K562 (cell line): ENCODE results near the gene ZNF641. TPM values are rescaled to one million over a fixed set of nuclear protein-coding genes. Genes with fewer than 3 reads are reported as not detected.

Experiments used
- CREBBP ChIP-seq: IDR thresholded peaks from one replicate; pipeline ENCODE4 v1.6.1; 2012; ENCODE audit warnings: low read depth, mild to moderate bottlenecking, control low read depth, inconsistent platforms, low read length
- DDX20 ChIP-seq: fragments of 450-650 bp; IDR thresholded peaks from 2 replicates; pipeline ENCODE4 v1.6.1; 2016; ENCODE audit warnings: missing genetic modification characterization, low read depth, mild to moderate bottlenecking, missing compliant biosample characterization, moderate library complexity
- HDAC3 ChIP-seq: fragments of 450-650 bp; IDR thresholded peaks from 2 replicates; pipeline ENCODE4 v1.6.1; 2018; ENCODE audit warnings: borderline replicate concordance, mild to moderate bottlenecking, moderate library complexity; ENCODE audit not compliant: partially characterized antibody
- LEF1 ChIP-seq: fragments of 450-650 bp; IDR thresholded peaks from 2 replicates; pipeline ENCODE4 v1.6.1; 2016; ENCODE audit warnings: mild to moderate bottlenecking
- MEF2A ChIP-seq: IDR thresholded peaks from 2 replicates; pipeline ENCODE4 v1.6.1; 2011; ENCODE audit warnings: low read depth, mild to moderate bottlenecking, low read length, moderate library complexity; ENCODE audit not compliant: control insufficient read depth
- PHB2 ChIP-seq: fragments of 450-650 bp; IDR thresholded peaks from 2 replicates; pipeline ENCODE4 v1.6.1; 2017; ENCODE audit warnings: low read depth
- RAD51 ChIP-seq: fragments of 450-650 bp; IDR thresholded peaks from 2 replicates; pipeline ENCODE4 v1.7.1; 2016; ENCODE audit warnings: low read depth, mild to moderate bottlenecking, borderline replicate concordance
- RCOR1 ChIP-seq, 2 experiments: IDR thresholded peaks; 2 replicates each; pipeline ENCODE4 v1.6.1; 2012; ENCODE audit warnings: low read depth in 2 of 2, low read length in 2 of 2, borderline replicate concordance in 1 of 2, improper control_type of control experiment in 1 of 2
- SAFB2 ChIP-seq: fragments of 200-400 bp; formaldehyde crosslinking; IDR thresholded peaks from 2 replicates; pipeline ENCODE4 v1.6.1; 2018; ENCODE audit warnings: borderline replicate concordance, low read length, low read depth, moderate library complexity; ENCODE audit not compliant: severe bottlenecking
- TAF7 ChIP-seq: fragments of 450-650 bp; IDR thresholded peaks from 2 replicates; pipeline ENCODE4 v1.6.1; 2016; ENCODE audit warnings: missing genetic modification characterization, missing compliant biosample characterization
- polyA plus RNA-seq, 8 experiments: library from polyadenylated mRNA; depleted of rRNA in 4 of 8; stranded (reverse) in 5 of 8; unstranded in 3 of 8; fragments of >200 nt; fragmentation: Nextera tagmentation in 2 of 8; fragmentation: Illumina TruSeq in 1 of 8; extraction: Ambion mirVana in 2 of 8; extraction: Trizol in 1 of 8; gene quantifications; 2 replicates each; pipeline versions ENCODE4 v1.2.1 to v1.2.3, GENCODE V29; 2011 to 2014; ENCODE audit warnings: inconsistent platforms in 1 of 8, missing spikeins in 1 of 8
- total RNA-seq, 7 experiments: library from RNA; depleted of rRNA in 6 of 7; stranded (reverse); fragments of >200 nt in 6 of 7; fragmentation: Illumina TruSeq in 2 of 7; extraction: Trizol in 2 of 7; gene quantifications; 2 replicates each; pipeline versions ENCODE4 v1.2.1 to v1.2.3, GENCODE V29; 2011 to 2021; ENCODE audit warnings: low replicate concordance in 1 of 7
- TF ChIP-seq, protein P1 (sequence below), 3 experiments: fragments of 200-800 bp in 1 of 3; fragments of 250-450 bp in 1 of 3; fragments of 450-650 bp in 1 of 3; sonication (Bioruptor Pico) in 1 of 3; sonication (Bioruptor generic) in 1 of 3; formaldehyde crosslinking in 1 of 3; IDR thresholded peaks; 2 replicates each; pipeline versions ENCODE4 v1.6.1 to v1.8.0; 2016 to 2022; ENCODE audit warnings: mild to moderate bottlenecking in 2 of 3, missing genetic modification characterization in 2 of 3, missing compliant biosample characterization in 1 of 3, moderate library complexity in 1 of 3
- TF ChIP-seq, protein P2 (sequence below): fragments of 450-650 bp; IDR thresholded peaks from 2 replicates; pipeline ENCODE4 v1.6.1; 2016; ENCODE audit warnings: antibody characterized with exemption
- TF ChIP-seq, protein P3 (sequence below), 2 experiments: IDR thresholded peaks in 1 of 2; conservative IDR thresholded peaks in 1 of 2; 2 replicates each; pipeline ENCODE4 v1.6.1; 2016; ENCODE audit warnings: low read depth in 2 of 2, mild to moderate bottlenecking in 1 of 2, missing compliant biosample characterization in 1 of 2, missing genetic modification characterization in 1 of 2, moderate library complexity in 1 of 2

ZNF641 gene
- total and polyA plus RNA-seq, 9 of the 15 experiments (the other 6 are each of a cell fraction or from before 2014, with no cell fraction given) = 2.5 to 15.6 (median 9.2) TPM

DNA sequence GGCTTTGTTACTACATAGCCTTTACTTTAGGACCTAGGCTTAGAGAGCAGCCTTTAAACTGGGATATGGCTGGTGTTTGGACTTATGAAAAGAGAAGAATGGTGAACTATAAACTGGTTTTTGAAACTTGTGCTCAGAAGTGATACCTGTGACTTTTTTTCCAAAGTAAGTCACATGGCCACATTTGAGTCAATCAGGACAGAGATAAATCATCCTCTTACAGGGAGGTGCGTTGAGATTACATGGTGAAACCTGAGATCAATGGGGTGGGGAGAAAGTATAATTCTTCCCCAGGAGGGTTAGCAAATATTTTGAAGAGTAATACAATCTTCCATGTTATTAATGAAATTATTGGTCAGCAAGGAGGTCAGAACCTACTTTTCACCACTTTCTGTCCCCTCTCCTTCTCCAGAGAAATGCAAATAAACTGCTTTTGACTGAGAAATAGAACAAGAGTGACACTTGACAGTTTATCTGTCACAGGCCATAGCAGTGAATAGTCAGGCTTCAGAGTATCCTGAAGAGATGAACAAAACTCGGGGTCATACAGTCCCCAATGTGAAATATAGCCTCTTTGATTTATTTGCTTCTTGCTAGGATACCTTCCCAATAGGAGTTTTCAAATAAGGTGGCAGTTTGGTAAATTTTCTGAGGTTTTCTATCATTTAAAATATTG is 11.1 kb upstream of the ZNF641 start (continued):
- TF ChIP-seq, protein P1, sequence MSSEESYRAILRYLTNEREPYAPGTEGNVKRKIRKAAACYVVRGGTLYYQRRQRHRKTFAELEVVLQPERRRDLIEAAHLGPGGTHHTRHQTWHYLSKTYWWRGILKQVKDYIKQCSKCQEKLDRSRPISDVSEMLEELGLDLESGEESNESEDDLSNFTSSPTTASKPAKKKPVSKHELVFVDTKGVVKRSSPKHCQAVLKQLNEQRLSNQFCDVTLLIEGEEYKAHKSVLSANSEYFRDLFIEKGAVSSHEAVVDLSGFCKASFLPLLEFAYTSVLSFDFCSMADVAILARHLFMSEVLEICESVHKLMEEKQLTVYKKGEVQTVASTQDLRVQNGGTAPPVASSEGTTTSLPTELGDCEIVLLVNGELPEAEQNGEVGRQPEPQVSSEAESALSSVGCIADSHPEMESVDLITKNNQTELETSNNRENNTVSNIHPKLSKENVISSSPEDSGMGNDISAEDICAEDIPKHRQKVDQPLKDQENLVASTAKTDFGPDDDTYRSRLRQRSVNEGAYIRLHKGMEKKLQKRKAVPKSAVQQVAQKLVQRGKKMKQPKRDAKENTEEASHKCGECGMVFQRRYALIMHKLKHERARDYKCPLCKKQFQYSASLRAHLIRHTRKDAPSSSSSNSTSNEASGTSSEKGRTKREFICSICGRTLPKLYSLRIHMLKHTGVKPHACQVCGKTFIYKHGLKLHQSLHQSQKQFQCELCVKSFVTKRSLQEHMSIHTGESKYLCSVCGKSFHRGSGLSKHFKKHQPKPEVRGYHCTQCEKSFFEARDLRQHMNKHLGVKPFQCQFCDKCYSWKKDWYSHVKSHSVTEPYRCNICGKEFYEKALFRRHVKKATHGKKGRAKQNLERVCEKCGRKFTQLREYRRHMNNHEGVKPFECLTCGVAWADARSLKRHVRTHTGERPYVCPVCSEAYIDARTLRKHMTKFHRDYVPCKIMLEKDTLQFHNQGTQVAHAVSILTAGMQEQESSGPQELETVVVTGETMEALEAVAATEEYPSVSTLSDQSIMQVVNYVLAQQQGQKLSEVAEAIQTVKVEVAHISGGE (CRISPR knock-in tag; IDR thresholded peaks at IDR 0.05) = no peak
- TF ChIP-seq DDX20 = no peak
- TF ChIP-seq RAD51 = peak; percentile 68
- TF ChIP-seq PHB2 = no peak
- TF ChIP-seq, protein P2, sequence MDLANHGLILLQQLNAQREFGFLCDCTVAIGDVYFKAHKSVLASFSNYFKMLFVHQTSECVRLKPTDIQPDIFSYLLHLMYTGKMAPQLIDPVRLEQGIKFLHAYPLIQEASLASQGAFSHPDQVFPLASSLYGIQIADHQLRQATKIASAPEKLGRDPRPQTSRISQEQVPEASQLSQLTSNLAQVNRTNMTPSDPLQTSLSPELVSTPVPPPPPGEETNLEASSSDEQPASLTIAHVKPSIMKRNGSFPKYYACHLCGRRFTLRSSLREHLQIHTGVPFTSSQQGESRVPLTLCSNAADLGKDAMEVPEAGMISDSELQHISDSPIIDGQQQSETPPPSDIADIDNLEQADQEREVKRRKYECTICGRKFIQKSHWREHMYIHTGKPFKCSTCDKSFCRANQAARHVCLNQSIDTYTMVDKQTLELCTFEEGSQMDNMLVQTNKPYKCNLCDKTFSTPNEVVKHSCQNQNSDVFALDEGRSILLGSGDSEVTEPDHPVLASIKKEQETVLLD = no peak
- TF ChIP-seq SAFB2 = no peak
- TF ChIP-seq MEF2A = no peak
- TF ChIP-seq, protein P3, sequence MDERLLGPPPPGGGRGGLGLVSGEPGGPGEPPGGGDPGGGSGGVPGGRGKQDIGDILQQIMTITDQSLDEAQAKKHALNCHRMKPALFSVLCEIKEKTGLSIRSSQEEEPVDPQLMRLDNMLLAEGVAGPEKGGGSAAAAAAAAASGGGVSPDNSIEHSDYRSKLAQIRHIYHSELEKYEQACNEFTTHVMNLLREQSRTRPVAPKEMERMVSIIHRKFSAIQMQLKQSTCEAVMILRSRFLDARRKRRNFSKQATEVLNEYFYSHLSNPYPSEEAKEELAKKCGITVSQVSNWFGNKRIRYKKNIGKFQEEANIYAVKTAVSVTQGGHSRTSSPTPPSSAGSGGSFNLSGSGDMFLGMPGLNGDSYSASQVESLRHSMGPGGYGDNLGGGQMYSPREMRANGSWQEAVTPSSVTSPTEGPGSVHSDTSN (CRISPR knock-in tag; IDR thresholded peaks at IDR 0.05; ENCODE audit: low read depth) = 0 out of 2 replicates have a peak, but pooled peaks have one; percentile 25
- TF ChIP-seq, protein P3 (tag; conservative IDR thresholded peaks at IDR 0.05; ENCODE audit: low read depth) = peak; percentile 87
- peak in 1 of 2 experiments; percentile 37; a peak in 1 of 4 replicates for TF ChIP-seq RCOR1 (IDR thresholded peaks at IDR 0.05; ENCODE audit: borderline replicate concordance in 1 of 2, low read depth in 2 of 2, low read length in 2 of 2)
- no peak for TF ChIP-seq LEF1
- no peak for TF ChIP-seq HDAC3
- no peak for TF ChIP-seq CREBBP
- no peak for TF ChIP-seq TAF7
